ENCODE results near the gene CALHM4. TPM values are rescaled to one million over a fixed set of nuclear protein-coding genes. Genes with fewer than 3 reads are reported as not detected.
A peak's percentile ranks its signal among the peaks of the same experiment; 100 is the strongest.

Gene CALHM4
- total RNA-seq, 1 donor from 2014 or later = not detected

GRCh38 chr6:116543149-116543548 is 10.4 kb upstream of the CALHM4 start:
- TF ChIP-seq EZH2 (IDR thresholded peaks at IDR 0.05) = no peak
- TF ChIP-seq EZH2phosphoT487 (IDR thresholded peaks at IDR 0.05) = no peak
- TF ChIP-seq CTCF (IDR thresholded peaks at IDR 0.05) = no peak
- Mint-ChIP-seq H3K9me3 (no peaks in the 10 kb centered on the region), H3K27me3 (ENCODE audit: insufficient read depth, low read depth) (no peaks in the 10 kb centered on the region)

DNA sequence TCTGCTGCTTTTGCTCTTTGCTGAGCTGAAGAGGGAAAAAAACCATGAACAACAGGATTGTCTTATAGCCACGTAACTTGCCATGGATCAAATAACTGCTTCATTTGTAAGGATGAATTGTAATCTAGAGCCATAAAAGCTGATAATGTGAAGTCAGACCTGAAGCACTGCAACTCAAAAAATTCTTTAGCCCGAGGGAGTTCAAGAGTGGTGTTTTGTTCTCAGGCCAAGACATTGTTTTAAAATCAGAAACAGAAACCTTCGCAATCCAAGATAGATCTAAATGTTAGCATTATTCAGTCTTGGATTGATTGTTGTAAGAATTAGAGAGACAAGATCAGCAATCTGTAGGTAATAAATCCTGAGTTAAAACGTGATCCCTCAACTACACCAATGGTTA is 7.9 kb upstream of the CALHM4 start, which contains the start of gene TRAPPC3L:
Gene TRAPPC3L, minus strand, starts transcription at position 34 of the 400 bp plus-strand sequence. CDS start 170 bp downstream, outside the sequence.
- H3K4me3 ChIP-seq = no peak within 1 kb of the TSS
- Mint-ChIP-seq H3K9me3 (no peaks in the 10 kb centered on the region), H3K4me3 (no peak within 1 kb of the TSS), H3K27me3 (ENCODE audit: insufficient read depth, low read depth) (no peaks in the 10 kb centered on the region), H3K36me3 (no peaks in the 10 kb centered on the region), H3K4me1 (peaks cover 5% of the 10 kb centered on the region), H3K27ac (no peak within 1 kb of the TSS)
- no peaks in the 10 kb centered on the region for H4K20me1 ChIP-seq (ENCODE audit: low read depth)
- H2AFZ ChIP-seq (replicated peaks) = no peak within 1 kb of the TSS
- no peaks in the 10 kb centered on the region for H3K9me3 ChIP-seq (ENCODE audit: low read depth)
- no peaks in the 10 kb centered on the region for H3K36me3 ChIP-seq
- no peak within 1 kb of the TSS for H3K4me2 ChIP-seq
- no peak within 1 kb of the TSS for H3K9ac ChIP-seq
- no peak within 1 kb of the TSS for H3K27ac ChIP-seq
- H3K4me1 ChIP-seq = no peaks in the 10 kb centered on the region
- H3K79me2 ChIP-seq (ENCODE audit: low read depth) = no peaks in the 10 kb centered on the region
- no peak for DNase-seq (ENCODE audit: low spot score)
- no peaks in the 10 kb centered on the region for H3F3A ChIP-seq (ENCODE audit: low read depth)
- H3K27me3 ChIP-seq = no peaks in the 10 kb centered on the region
- TF ChIP-seq EZH2 (IDR thresholded peaks at IDR 0.05) (no peak), EZH2phosphoT487 (IDR thresholded peaks at IDR 0.05) (no peak), CTCF (IDR thresholded peaks at IDR 0.05) (no peak)

More at GRCh38 chr6:116543149-116543548, 10.4 kb upstream of the CALHM4 start:
- Histone ChIP-seq H3K4me3 (no peak overlapping the region), H3K27ac (no peak overlapping the region), H3K4me2 (no peak overlapping the region), H2AFZ (replicated peaks) (no peak overlapping the region), H4K20me1 (ENCODE audit: low read depth) (no peaks in the 10 kb centered on the region), H3K79me2 (ENCODE audit: low read depth) (no peaks in the 10 kb centered on the region), H3F3A (ENCODE audit: low read depth) (no peaks in the 10 kb centered on the region), H3K4me1 (no peaks in the 10 kb centered on the region), H3K27me3 (no peaks in the 10 kb centered on the region), H3K9me3 (ENCODE audit: low read depth) (no peaks in the 10 kb centered on the region), H3K36me3 (no peaks in the 10 kb centered on the region), H3K9ac (no peak overlapping the region)
- H3K27ac Mint-ChIP-seq = no peak overlapping the region
- H3K36me3 Mint-ChIP-seq = no peaks in the 10 kb centered on the region
- H3K4me3 Mint-ChIP-seq = no peak overlapping the region
- peaks cover 5% of the 10 kb centered on the region for H3K4me1 Mint-ChIP-seq
- no peak for DNase-seq (ENCODE audit: low spot score)

- no peaks in the 10 kb centered on the region for H4K20me1 ChIP-seq (ENCODE audit: low read depth)
- no peaks in the 10 kb centered on the region for H3F3A ChIP-seq (ENCODE audit: low read depth)
- Mint-ChIP-seq H3K4me1 (peaks cover 5% of the 10 kb centered on the region), H3K27me3 (ENCODE audit: insufficient read depth, low read depth) (peaks cover 2% of the 10 kb centered on the region), H3K36me3 (no peaks in the 10 kb centered on the region), H3K4me3 (no peak overlapping the region), H3K27ac (no peak overlapping the region), H3K9me3 (no peaks in the 10 kb centered on the region)
- no peak overlapping the region for H3K27ac ChIP-seq
- no peak overlapping the region for H3K4me3 ChIP-seq
- no peak for DNase-seq (ENCODE audit: low spot score)
- H3K4me1 ChIP-seq = no peaks in the 10 kb centered on the region
- H3K27me3 ChIP-seq = no peaks in the 10 kb centered on the region
- peak overlapping the region; percentile 5 for H2AFZ ChIP-seq (replicated peaks)
- TF ChIP-seq EZH2phosphoT487 (IDR thresholded peaks at IDR 0.05) (no peak), CTCF (IDR thresholded peaks at IDR 0.05) (no peak), EZH2 (IDR thresholded peaks at IDR 0.05) (no peak)
- H3K9me3 ChIP-seq (ENCODE audit: low read depth) = no peaks in the 10 kb centered on the region
- H3K4me2 ChIP-seq = no peak overlapping the region
- H3K79me2 ChIP-seq (ENCODE audit: low read depth) = no peaks in the 10 kb centered on the region
- H3K9ac ChIP-seq = no peak overlapping the region
- no peaks in the 10 kb centered on the region for H3K36me3 ChIP-seq
Observed at GRCh38 chr6:116547358-116547757, 6.2 kb upstream of the CALHM4 start.

Data from neural progenitor cell (in vitro differentiated cells).